Central memory CD4-positive, alpha-beta T cell (primary cell): ENCODE results near the gene OSBPL3.
A peak's percentile ranks its signal among the peaks of the same experiment; 100 is the strongest.
"Not testable (repeated sequence)": the region's sequence is repeated elsewhere in the genome, so short reads cannot be mapped to it uniquely, and the experiment has no call there.

Experiments
- DNase-seq: peaks from one replicate; pipeline ENCODE4 v3.0.0; 2022

Gene OSBPL3

DNA sequence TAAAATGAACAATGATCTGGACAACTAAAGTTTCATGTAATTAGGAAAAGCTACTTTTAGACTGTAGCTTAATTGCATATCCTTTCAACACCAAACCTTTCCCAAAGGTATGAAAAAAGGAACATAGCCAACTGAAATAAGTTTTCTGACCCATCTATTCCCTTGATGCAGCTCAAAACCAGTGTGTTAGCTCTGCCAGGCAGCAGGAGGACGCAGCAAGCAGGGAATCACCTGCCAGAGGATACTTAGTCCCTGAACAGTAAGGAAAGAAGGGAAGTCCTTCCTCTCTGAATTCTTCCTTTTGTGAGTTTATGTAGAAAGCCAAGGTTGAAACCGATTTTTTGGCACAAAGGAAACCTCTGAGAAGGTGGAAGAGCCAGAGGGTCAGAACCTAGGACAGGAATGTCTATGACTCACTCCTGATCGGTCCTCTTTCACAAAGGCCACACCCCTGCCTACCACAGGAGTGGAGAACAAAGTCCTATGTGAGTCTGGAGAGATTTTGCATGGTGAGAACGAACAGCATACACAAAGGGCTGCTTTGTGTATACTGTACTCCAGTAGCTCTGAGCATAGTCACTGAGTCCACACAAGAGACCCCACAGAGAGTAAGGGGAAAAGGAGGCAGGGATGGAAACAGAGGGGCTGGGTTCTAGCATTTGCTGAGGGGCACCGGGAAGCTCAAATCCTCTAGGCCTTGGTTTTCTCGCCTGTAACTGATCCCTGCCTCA lies 153.9 kb downstream of the OSBPL3 start:
- DNase-seq, result no peak

DNA sequence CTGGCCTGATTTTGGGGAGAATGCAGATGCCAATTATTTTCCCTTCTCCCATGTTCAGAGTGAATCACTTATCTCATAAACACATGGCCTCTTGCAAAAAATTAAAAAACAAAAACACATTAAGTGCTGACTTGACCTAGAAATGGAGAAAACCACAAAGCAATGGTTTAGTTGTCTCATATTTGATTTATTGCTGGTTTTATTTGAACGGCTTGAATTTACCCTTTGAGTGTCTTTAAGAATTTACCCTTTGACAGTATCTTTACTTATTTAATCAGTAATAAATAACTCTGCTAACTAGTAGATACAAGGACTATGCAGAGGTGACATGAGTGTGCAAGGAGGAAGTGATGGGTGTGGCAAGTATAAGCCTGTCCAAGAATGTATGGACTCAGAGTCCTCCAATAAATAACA lies 154.6 kb downstream of the OSBPL3 start:
- no peak for DNase-seq

DNA sequence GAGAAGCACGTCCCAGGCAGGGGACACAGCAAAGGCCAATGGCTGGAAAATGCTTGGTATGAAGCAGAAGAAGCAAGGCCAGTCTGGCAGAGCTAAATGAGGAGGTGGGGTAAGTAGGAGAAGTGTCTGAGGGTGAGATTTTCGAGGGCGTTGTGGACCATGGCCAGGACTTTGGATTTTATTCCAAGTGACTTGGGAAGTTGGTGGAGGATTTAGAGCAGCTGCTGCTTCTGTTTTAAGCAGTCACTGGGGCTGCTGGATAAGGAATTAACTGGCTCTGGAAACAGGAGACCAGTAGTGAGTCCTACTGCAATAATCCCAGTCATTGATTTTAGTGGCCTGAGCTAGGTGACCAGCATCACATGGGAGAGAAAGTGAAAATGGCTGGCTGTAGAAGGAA lies 155.1 kb downstream of the OSBPL3 start:
- no peak for DNase-seq

DNA sequence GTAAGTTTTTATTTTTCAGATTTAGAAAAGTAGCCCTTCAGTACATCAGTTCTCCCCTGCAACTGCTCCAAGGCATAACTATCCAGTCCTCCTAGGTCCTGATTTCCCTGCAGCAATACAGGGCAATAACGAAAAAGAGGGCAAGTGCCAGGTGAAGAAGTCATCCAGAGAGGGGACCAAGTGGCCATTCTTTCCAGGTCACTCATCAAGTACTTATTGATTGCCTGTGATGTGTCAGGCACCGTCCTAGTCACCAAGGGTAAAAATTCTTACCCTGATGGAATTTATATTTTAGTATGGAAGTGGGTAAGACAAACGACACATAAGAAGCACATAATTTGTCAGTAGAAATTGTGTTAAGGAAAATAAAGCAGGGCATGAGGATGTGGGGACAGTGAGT lies 155.6 kb downstream of the OSBPL3 start:
- no peak for DNase-seq

DNA sequence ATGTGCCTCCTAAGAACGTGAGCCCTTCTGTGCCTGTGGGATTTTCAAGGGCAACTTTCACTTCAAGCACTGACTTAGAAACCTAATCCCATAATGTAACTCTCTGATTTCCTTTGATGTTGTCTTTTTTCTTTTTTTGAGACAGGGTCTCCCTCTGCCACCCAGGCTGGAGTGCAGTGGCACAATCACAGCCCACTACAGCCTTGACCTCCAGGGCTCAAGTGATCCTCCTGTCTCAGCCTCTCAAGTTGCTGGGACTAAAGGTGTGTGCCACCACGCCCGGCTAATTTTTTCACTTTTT lies 158.3 kb downstream of the OSBPL3 start:
- DNase-seq, result no peak

DNA sequence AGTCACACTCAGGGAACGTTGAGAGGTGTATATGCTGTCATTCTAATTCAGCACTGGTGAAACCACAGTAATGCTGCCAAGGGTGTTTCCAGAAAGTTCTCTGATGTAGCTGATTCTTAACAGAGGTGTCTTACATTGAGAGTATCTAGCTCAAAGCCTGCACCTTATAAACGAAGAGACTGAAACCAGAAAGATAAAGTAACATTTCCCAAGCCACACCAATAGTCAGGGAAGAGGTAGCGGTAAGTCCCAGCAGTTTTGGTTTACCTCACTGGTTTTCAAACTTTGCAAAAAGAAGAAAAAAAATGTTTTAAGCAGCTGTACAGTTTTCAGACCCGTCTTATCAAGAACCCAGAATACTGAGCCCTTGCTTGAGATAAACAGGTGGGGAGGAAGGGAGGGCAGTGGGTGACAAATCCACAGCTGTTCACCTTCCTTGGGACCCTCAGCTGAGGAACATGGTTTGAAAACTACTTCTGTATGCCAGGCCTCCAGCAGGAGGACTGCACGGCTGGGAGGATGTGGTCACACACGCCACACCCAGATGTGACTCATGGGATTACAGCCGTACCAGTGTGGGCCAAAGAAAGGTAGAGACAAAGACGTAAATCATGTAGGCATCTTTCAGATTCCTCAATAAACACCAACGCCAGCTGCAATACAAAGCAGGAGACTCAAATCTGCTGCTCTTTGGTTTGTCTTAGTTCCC lies 158.8 kb downstream of the OSBPL3 start:
- peak; percentile 85 for DNase-seq

DNA sequence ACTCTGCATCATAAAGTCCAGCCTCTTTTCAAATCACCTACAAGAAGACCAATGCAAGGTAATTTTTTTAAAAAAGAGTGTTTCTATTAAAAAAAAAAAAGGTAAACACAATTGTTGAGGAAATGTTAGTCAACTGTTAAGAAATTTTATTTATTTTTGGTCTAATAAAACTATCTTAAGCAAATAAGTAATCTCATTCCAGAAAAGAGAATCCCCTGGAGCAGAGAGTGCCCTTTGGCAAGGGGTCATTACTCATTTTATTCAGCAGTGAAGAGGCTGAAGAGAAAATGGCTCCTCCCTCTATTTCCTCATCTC lies 159.3 kb downstream of the OSBPL3 start:
- DNase-seq, result no peak

DNA sequence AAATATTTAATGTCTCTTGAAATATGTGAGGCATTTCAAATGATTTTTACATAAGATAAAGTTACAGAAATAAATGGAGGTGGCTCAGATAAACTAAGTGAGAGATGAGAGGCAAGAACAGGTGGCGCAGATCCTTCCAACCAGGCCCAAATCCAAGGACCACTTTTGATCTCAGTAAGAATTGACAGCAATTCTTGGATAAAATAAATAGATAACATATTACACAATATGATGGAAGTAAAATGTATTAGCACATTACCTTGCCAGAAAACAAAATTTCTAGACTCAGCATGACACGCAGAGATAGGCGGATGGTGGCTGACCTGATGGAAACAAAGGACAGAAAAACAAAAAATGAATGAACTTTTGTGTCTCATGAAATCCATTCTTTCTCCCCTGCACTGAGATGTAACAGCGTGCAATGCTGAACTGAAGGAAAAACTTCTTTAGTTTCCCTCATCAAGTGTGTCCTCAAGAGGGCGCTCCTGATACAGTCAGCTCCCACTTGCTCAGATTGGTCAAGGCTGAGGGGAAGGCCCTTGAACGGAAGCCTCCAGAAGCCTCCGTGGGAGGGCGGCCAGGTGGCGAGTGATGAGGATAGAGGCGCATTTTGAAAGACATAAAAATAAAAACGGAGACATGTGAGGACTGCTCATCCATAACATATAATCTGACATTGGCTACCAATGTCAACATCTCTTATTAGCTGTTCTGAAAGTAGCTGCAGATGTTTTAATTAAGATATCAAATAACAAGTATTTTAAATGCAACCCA lies 159.9 kb downstream of the OSBPL3 start:
- peak; percentile 70 for DNase-seq

DNA sequence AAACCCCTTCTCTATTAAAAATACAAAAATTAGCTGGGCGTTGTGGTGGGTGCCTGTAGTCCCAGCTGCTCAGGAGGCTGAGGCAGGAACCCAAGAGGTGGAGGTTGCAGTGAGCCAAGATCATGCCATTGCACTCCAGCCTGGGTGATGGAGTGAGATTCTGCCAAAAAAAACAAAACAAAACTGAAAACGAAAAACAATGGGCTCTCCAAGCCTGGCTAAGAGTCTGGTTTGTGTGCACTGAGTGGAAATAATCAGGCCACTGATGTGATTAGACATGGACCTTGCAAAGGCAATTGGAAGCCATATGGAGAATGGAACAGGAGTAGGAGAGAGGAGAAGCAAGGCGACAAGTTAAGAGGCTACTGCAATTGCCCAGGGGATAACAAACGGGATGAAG lies 162.6 kb downstream of the OSBPL3 start:
- no peak for DNase-seq

DNA sequence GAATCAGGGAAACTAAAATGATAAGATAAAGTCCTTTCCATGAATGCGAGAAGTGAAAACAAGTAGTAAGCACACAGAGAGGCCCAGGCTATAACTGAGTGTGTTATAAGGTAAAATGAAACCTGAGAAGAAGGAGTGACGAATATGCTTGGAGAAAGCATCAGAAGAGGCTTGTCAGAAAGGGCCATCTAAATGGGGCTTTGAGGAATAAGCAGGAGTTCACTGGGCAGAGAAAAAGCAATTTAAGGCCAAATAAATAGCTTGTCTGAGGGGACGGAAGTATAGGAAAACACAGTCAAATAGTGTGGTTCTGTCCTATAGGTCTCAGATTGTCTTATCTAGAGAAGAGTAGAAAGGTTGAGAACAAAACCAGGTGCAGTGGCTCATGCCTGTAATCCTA lies 163.1 kb downstream of the OSBPL3 start:
- DNase-seq, result no peak

DNA sequence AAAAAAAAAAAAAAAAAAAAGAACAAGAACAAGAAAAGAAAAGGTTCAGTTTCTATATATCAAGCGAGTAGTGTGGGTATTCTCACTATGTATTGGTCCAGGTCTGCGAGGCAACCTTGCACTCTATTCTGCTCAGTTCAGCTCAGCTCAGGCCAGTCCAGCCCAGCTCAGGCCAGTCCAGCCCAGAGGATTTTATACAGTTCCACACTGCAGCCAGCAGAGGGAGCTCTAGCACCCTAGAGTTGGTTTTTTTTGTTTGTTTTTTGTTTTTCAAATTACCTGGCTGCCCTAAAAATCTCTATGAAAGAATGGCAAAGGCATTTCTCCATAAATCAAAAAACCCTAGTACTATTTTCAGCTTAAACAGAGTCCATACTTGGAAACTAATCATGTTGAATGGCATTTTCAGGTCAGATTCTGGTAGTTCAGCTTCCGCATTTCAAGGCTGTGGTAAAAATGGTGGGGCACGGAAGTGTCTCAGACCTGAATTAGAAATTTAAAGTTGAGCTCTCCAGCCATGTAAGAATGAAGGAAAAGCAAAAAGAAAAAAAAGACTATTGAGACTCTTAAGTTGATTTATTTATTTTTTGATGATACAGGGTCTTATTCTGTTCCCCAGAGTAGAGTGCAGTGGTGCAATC lies 167.6 kb downstream of the OSBPL3 start:
- peak; percentile 14 for DNase-seq

DNA sequence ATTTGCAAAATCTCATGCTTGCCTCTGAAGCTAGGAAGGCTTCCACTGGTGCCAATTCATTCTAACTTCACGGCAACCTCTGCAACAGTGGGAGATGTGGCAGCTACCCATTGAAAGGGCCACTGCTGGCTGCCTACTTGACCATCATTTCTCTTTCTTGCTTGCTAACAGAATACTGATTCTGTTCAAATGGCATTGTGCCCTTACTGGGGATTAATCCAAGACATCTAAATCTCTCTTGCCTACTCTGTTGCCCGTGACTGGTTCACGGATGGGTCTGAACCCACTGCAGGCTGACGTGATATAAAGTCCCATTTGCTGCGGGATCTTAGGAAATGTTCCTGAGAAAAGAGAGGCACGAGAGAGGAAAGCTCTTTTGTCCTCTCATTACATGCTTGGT lies 171.5 kb downstream of the OSBPL3 start:
- DNase-seq, result no peak

DNA sequence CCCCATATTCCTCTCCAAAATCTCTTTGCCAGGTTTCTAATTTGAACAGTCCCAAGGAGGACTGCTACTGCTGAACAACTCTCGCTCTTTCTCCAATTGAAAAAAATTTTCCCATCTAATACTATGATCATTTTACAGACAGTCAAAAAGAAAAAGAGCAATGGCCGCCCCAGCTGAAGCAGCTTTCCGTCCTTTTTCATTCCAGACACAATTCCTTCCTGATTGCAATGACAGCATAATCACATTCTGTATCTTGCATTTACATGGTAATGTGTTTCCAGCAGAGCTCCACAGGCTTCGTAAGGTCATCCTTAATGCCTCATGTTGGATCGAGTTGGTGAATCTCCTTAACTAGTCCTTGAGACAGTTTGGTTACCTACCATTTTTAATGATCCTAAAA lies 177.7 kb downstream of the OSBPL3 start:
- no peak for DNase-seq

DNA sequence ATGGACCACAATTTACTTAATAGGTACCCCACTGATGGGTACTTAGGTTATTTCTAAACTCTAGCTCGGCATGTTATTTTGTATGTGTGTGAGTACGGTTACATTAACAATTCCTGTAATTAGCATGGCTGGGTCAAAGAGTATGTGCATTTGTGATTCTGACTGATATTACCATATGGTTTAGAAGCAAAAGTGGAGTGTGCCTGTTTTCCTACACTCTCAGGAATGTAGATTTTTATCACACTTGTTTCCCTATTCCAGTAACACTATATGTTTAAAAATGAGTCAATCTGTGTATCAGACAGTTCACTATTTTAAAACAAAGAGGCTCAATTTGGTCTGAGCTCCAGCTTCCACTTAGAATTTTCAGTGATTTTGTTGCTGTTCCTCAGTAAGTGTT lies 178.1 kb downstream of the OSBPL3 start:
- no peak for DNase-seq

DNA sequence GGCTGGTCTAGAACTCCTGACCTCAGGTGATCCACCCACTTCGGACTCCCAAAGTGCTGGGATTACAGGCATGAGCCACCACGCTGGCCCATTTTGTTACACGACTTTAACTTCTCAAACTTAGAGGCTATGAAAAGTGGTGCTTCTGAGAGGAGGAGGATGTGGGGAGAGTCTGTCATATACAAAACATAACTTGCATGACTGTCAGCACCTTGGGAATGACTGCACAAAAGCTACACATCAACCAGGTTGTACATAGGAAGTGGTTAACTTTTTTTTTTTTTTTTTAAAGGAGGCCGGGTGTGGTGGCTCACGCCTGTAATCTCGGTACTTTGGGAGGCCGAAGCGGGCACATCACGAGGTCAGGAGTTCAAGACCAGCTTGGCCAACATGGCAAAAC lies 179.3 kb downstream of the OSBPL3 start:
- DNase-seq, result no peak

DNA sequence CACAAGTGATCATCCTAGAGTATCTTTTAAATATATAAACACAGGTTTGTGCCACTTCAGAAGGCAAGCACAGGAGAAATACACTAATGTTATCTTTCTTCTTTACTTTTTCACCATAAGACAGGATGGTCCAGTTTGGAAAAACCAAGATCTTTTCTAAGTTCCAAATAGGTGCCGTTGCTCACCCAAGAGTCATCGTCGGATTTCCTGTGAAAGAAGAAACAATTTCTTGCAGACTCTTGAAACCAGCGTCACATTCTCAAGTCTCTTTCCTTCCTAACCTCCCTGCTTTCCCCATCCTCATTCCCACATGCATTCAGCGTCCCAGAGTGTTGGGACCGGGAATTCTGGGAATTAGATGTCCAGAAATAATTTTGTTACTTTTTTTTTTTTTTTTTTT lies 179.9 kb downstream of the OSBPL3 start:
- DNase-seq, result no peak

DNA sequence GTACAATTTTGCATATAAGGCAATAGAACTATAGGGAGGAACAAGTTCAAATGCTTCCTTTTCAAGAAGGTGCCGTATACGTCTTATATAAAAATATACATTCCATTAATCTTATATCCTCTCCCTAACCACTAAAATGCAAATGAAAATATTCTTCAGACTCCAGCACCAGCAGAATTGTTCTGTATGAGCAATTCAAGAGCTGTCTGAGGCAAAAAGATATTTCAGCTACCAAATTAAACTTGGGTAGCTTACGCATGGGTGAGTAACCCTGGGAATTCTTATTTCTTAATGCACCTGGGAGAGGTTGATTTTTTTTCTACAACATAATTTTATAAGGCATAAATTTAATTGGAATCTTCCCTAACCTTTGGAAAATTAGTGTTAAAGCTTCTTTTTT lies 180.5 kb downstream of the OSBPL3 start:
- DNase-seq, result no peak

DNA sequence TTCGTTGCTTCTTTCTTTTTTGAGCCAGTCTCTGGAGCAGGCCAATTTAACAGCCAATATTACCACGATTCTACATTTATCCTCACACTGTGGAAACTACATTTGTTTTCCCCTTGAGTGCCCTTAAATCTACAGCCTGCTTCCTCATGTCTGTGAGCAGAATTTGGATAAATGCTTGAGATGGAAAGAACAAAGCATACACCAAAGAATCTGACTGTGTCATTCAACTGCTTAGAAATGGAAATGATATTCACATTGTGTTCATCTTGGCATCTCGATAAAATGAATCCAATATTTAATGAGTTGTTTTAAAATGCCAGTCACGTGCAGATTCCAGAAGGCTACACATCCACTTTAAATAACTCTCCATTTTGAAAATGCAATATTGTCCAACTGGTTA lies 181.7 kb downstream of the OSBPL3 start:
- no peak for DNase-seq

DNA sequence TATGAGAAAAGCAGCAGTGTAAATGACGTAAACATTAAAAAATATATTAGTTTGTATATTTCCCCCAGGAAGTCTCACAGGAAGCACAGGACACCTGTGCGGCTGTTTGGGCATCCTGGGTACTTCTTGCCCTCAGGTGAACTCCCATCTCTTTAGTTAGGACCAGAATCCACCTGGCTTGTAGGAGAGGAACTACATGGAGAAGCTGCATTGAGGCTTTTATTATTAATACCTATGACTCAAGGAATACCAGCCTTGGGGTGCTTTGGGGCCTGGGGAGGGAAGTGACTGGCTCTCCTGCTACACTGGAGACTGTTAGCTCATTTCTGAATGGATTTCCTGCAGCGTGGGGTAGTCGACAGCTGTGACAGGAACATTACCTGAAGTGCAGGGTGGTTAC lies 182.7 kb downstream of the OSBPL3 start:
- no peak for DNase-seq

DNA sequence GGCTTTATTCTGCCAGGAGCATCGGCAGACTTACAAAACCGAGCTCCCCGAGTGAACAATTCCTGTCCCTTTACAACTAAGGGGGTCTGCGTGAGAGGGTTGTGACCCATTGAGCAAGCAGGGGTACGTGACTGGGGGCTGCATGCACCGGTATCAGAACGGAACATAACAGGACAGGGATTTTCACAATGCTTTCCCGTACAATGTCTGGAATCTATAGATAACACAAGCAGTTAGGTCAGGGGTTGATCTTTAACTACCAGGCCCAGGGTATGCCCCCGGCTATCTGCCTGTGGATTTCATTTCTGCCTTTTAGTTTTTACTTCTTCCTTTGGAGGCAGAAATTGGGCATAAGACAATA lies 184.6 kb downstream of the OSBPL3 start:
- no peak for DNase-seq

DNA sequence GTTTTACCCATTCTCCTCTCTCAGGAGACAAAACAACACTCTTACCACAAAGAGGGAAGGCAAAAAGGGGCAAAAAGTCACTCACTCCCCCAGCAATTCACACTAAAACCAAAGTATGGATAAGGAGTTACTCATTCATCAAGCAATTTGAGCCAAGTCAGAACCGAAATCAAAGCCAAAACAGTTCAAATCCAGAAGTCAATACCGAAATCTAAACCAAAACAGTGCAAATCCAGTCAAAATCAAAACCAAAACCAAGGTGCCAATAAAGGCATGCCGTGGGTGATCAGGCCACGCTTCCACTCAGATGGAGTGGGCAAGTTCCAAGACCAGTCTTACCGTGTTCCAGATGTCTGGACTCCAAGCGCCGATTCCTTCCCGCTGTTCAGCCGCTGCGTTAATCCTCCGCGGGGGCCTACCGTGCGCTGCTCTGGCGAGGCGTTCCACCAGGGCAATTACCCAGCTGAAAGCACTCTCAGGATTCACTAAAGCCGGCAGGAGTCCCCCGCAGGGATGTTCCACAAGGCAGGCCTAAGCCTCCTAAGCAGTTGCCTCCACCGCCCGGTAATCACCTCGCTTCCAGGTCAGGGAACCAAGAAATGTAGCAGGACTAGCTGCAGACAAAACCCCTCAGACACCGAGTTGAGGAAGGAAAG lies 185.1 kb downstream of the OSBPL3 start:
- not testable (repeated sequence) for DNase-seq

DNA sequence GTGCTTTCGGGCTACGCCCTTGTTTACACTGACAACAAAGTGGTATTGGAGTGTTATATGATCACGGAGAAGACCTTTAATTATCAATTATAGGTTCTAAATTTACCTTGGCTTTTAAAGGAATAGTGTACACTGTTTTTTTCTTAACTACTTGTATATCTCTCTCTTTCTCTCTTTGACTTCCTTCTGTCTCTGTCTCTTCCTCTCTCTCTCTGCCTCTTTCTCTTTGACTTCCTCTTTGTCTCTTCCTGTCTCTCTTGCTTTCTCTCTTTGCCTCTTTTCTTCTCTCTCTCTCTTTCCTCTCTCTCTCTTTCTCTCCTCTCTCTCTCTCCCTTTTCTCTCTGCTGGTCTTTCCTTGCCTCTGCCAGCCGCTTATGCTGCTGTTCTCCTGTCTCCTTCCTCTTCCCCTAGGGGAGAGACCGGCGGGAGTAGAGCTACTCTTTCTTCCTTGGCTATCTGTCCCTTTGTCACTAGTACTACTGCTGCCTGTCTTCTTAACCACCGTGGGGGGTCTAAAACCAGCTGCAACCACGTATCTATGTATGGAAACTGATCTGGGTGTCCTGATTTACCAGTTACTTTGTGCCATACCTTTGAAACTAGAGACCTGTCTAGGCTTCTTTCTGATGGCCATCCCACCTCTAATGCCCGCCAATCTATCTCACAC lies 185.9 kb downstream of the OSBPL3 start:
- no peak for DNase-seq
